ENCODE data around the gene ARV1. TPM values are rescaled to one million over a fixed set of nuclear protein-coding genes. Genes with fewer than 3 reads are reported as not detected.

ARV1 gene
- total RNA-seq, 1 donor from 2014 or later = 8.3 TPM

- no peaks in the 10 kb centered on the region for H3K9me3 Mint-ChIP-seq (ENCODE audit: unreplicated experiment)
- peaks cover 5% of the 10 kb centered on the region for H3K4me1 Mint-ChIP-seq (ENCODE audit: unreplicated experiment)
- TF ChIP-seq CTCF (IDR thresholded peaks at IDR 0.05; ENCODE audit: unreplicated experiment) = no peak
- no peak overlapping the region for H3K27ac Mint-ChIP-seq (ENCODE audit: unreplicated experiment)
- H3K4me3 Mint-ChIP-seq (ENCODE audit: unreplicated experiment) = no peak overlapping the region
- H3K27me3 Mint-ChIP-seq (ENCODE audit: unreplicated experiment) = peaks cover 5% of the 10 kb centered on the region
- DNase-seq (ENCODE audit: low spot score) = no peak
- no peaks in the 10 kb centered on the region for H3K36me3 Mint-ChIP-seq (ENCODE audit: low read depth, unreplicated experiment)
Observed at GRCh38 chr1:231049121-231049979, 70.5 kb downstream of the ARV1 start.

Other genes starting within 250 kb of the ARV1 start
- not detected for gene CAPN9, start 231.7 kb upstream of the ARV1 start, total RNA-seq (ENCODE audit: unreplicated experiment)
- gene C1orf198, start 110.6 kb upstream of the ARV1 start, total RNA-seq (ENCODE audit: unreplicated experiment) = 22.2 TPM
- gene TTC13, start 233 bp upstream of the ARV1 start, total RNA-seq (ENCODE audit: unreplicated experiment) = 62.5 TPM
- gene FAM89A, start 61.2 kb downstream of the ARV1 start, total RNA-seq (ENCODE audit: unreplicated experiment) = 48.0 TPM
- gene TRIM67, start 183.0 kb downstream of the ARV1 start, total RNA-seq (ENCODE audit: unreplicated experiment) = 0.26 TPM